Measurements from ENCODE around the gene MEP1A. TPM values are rescaled to one million over a fixed set of nuclear protein-coding genes. Genes with fewer than 3 reads are reported as not detected.
"Not testable (repeated sequence)": the region's sequence is repeated elsewhere in the genome, so short reads cannot be mapped to it uniquely, and the experiment has no call there.

Gene MEP1A
- total RNA-seq, 4 donors from 2014 or later = 0.30 to 0.34 TPM; not detected in 2

DNA sequence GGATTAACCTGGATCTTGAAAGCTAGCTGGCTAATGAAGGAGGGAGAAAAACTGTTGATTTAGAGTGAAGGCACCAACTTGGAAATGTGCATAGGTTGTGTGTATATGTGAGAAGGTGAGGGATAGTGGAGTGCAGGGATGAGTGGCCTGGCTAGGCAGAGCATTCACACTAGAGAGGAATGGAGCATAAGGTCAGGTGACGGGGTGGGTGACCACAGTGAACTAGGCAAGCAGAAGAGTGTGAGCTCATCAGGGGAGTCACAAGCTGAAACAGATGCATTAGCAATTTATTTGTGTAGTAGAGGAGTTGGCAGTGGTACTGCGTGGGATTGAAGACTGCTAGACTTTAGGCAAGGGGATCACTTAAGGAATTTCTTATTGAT, 36.0 kb upstream of the MEP1A start:
- Histone ChIP-seq H3K27me3 (no peaks in the 10 kb centered on the region), H3K4me3 (no peak overlapping the region), H3K36me3 (no peaks in the 10 kb centered on the region), H3K9me3 (no peaks in the 10 kb centered on the region), H3K4me1 (no peaks in the 10 kb centered on the region), H3K27ac (no peak overlapping the region)
- TF ChIP-seq POLR2AphosphoS5 (IDR thresholded peaks at IDR 0.05) = no peak
- TF ChIP-seq, protein P1, sequence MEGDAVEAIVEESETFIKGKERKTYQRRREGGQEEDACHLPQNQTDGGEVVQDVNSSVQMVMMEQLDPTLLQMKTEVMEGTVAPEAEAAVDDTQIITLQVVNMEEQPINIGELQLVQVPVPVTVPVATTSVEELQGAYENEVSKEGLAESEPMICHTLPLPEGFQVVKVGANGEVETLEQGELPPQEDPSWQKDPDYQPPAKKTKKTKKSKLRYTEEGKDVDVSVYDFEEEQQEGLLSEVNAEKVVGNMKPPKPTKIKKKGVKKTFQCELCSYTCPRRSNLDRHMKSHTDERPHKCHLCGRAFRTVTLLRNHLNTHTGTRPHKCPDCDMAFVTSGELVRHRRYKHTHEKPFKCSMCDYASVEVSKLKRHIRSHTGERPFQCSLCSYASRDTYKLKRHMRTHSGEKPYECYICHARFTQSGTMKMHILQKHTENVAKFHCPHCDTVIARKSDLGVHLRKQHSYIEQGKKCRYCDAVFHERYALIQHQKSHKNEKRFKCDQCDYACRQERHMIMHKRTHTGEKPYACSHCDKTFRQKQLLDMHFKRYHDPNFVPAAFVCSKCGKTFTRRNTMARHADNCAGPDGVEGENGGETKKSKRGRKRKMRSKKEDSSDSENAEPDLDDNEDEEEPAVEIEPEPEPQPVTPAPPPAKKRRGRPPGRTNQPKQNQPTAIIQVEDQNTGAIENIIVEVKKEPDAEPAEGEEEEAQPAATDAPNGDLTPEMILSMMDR (IDR thresholded peaks at IDR 0.05) = no peak
- no peak for TF ChIP-seq POLR2A (IDR thresholded peaks at IDR 0.05)
- no peak for TF ChIP-seq EP300 (IDR thresholded peaks at IDR 0.05)
- no peak for DNase-seq (ENCODE audit: low spot score in 2 of 2)
- 76% methylated on average over 2 of the region's 2 CpGs for WGBS

DNA sequence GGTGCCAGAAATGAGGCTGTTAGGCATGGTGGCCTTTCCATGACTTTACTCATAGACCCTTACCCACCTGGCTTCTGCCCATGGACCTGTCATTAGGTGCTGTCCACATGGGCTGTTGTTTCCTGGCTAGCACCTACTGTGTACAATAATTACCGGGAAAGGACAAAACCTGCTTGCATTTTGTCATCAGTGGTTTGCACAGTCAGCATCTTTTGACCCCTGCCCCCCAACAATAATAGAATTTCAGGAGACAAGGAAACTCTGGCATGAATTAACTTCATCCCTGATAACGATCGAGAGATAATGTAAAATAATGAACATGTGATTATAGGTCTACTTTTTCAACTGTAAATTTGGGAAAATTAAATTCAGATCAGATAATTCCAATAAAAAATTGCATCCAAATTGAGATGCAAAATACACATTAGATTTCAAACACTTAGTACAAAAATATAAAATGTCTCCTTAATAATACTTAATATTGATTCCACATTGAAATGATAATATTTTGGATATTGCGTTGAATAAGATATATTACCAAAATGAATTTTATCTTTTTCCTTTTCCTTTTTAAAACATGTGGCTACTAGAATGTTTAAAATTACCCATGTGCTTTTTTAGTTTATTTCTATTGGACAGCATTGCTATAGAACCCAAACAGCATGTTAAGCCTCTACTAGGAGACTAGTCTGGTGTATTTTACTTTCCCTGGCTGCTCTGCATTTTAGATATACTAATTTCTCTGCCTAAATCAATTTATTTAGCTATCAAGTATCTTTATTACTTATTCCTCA, 34.0 kb upstream of the MEP1A start:
- TF ChIP-seq EP300 (IDR thresholded peaks at IDR 0.05) = no peak
- TF ChIP-seq POLR2A (IDR thresholded peaks at IDR 0.05) = no peak
- TF ChIP-seq POLR2AphosphoS5 (IDR thresholded peaks at IDR 0.05) = no peak
- TF ChIP-seq, protein P1 (IDR thresholded peaks at IDR 0.05) = no peak
- 95% methylated on average over 4 of the region's 4 CpGs for WGBS
- no peaks in the 10 kb centered on the region for H3K36me3 ChIP-seq
- no peak for DNase-seq (ENCODE audit: low spot score in 2 of 2)
- H3K9me3 ChIP-seq = no peaks in the 10 kb centered on the region
- H3K4me3 ChIP-seq = no peak overlapping the region
- H3K27ac ChIP-seq = no peak overlapping the region
- H3K4me1 ChIP-seq = no peaks in the 10 kb centered on the region
- no peaks in the 10 kb centered on the region for H3K27me3 ChIP-seq

DNA sequence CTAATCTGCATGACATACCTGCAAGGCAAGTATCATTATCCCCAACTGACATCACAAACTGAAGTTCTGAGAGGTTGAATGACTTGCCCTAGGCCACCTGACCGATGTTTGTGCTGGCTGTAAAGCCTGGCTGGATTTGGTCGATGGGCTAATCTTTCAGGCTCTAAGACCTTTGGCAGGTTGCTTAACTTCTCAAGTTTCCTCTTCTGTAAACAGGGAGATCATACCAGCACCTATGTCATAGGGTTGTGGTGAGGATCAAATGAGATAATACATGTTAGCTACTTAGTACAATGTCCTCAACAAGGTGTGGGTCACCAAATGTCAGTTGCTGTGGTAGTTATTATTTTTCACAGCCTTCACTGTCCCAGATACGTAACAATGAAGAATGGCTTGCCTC, 32.3 kb upstream of the MEP1A start:
- no peak for TF ChIP-seq POLR2A (IDR thresholded peaks at IDR 0.05)
- 79% methylated on average over 3 of the region's 3 CpGs for WGBS

DNA sequence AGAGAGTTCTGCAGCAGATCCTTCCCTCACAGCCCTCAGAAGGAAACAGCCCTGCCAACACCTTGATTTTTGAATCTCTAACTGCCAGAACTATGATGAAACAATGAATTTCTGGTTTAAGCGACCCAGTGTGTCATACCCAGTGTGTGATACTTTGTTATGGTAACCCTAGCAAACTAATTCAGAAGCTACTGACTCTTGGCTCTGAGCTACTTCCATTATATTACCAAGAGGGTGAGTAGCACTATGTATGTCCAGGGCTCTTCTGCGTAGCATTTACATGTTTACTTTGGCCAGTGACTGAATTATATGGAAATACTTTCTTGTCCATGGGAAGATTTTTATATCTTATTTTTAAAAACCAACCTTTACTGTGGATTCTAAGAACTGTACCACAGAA, 29.7 kb upstream of the MEP1A start:
- TF ChIP-seq POLR2AphosphoS5 (IDR thresholded peaks at IDR 0.05) = no peak
- TF ChIP-seq POLR2A (IDR thresholded peaks at IDR 0.05) = no peak
- no peak for TF ChIP-seq EP300 (IDR thresholded peaks at IDR 0.05)
- TF ChIP-seq, protein P1 (IDR thresholded peaks at IDR 0.05) = no peak
- 89% methylated on average over 2 of the region's 2 CpGs for WGBS
- no peak overlapping the region for H3K27ac ChIP-seq

More for the DNA sequence above, 32.3 kb upstream of the MEP1A start:
- Histone ChIP-seq H3K27me3 (no peaks in the 10 kb centered on the region), H3K4me3 (no peak overlapping the region), H3K9me3 (no peaks in the 10 kb centered on the region), H3K27ac (no peak overlapping the region), H3K4me1 (no peaks in the 10 kb centered on the region), H3K36me3 (no peaks in the 10 kb centered on the region)
- DNase-seq (ENCODE audit: low spot score in 2 of 2) = no peak

DNA sequence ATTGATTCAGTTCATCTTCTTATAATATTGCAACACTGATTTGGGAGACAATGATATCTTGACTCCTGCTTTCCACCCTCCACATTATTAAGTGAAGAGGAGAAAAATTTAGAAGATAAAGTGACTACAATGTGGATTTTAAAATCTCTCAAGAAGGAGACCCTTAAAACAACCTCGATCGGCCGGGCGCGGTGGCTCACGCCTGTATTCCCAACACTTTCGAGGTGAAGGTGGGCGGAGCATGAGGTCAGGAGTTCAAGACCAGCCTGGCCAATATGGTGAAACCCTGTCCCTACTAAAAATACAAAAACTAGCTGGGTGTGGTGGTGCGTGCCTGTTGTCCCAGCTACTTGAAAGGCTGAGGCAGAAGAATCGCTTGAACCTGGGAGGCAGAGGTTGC, 28.9 kb upstream of the MEP1A start:
- H3K4me1 ChIP-seq, H3K36me3 ChIP-seq: not testable (repeated sequence)
- 93% methylated on average over 10 of the region's 10 CpGs for whole genome bisulfite sequencing

More for the DNA sequence above, 29.7 kb upstream of the MEP1A start:
- Histone ChIP-seq H3K4me3 (no peak overlapping the region), H3K27me3 (no peaks in the 10 kb centered on the region), H3K4me1 (no peaks in the 10 kb centered on the region), H3K36me3 (no peaks in the 10 kb centered on the region), H3K9me3 (no peaks in the 10 kb centered on the region)
- no peak for DNase-seq (ENCODE audit: low spot score in 2 of 2)

DNA sequence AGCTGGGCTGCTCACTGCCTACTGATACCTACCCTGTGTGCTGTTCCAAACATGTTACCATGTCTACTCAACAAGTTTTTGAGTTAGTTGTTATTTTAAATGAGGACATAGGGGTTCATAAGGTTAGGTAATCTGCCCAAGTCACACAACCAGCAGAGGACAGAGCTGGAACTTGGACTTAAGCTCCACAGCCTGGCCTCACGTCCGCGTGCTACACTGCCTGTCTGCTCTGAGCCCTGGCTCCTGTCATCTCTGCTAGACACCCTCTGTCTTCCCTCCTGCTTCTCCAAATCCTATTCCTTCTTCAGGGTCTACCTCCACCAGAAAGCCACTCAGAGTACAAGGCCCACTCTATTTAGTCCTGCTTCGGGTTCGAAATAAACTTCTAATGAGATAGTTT, 28.2 kb upstream of the MEP1A start:
- Histone ChIP-seq H3K4me3 (no peak overlapping the region), H3K36me3 (no peaks in the 10 kb centered on the region), H3K27me3 (no peaks in the 10 kb centered on the region), H3K4me1 (no peaks in the 10 kb centered on the region), H3K9me3 (no peaks in the 10 kb centered on the region), H3K27ac (no peak overlapping the region)
- DNase-seq (ENCODE audit: low spot score in 2 of 2) = no peak
- TF ChIP-seq, protein P1 (IDR thresholded peaks at IDR 0.05) = no peak
- no peak for TF ChIP-seq POLR2AphosphoS5 (IDR thresholded peaks at IDR 0.05)
- no peak for TF ChIP-seq POLR2A (IDR thresholded peaks at IDR 0.05)
- TF ChIP-seq EP300 (IDR thresholded peaks at IDR 0.05) = no peak
- WGBS = 90% methylated on average over 5 of the region's 5 CpGs

More for the DNA sequence above, 28.9 kb upstream of the MEP1A start:
- not testable (repeated sequence) for H3K27ac ChIP-seq; H3K4me3 ChIP-seq; H3K27me3 ChIP-seq; H3K9me3 ChIP-seq; DNase-seq (ENCODE audit: low spot score in 2 of 2)
